HG03045 (cell line): ENCODE data around the gene MED15.

Experiments used
- ATAC-seq: cut with Tn5 transposase; IDR thresholded peaks from one replicate; pipeline ENCODE4 v1.9.1; 2021; ENCODE audit warnings: mild to moderate bottlenecking, moderate library complexity; ENCODE audit not compliant: unreplicated experiment

Gene MED15

DNA sequence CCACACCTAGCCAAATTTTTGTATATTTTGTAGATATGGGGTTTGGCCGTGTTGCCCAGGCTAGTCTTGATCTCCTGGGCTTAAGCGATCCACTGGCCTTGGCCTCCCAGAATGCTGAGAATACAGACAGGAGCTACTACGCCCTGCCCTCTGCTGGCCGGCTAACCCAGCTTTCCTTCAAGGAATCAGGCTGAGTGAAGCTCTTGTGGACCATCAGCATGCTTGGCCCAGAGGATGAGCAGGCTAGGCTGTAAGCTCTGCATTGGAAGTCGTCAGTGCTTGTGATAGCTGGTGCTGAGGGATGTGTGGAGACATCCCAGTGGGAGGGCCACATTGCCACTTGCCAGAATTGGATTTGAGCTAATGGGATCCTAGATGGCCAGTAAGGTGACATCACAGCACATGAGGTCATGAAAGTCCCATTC lies 60.6 kb downstream of the MED15 start:
- no peak for ATAC-seq

DNA sequence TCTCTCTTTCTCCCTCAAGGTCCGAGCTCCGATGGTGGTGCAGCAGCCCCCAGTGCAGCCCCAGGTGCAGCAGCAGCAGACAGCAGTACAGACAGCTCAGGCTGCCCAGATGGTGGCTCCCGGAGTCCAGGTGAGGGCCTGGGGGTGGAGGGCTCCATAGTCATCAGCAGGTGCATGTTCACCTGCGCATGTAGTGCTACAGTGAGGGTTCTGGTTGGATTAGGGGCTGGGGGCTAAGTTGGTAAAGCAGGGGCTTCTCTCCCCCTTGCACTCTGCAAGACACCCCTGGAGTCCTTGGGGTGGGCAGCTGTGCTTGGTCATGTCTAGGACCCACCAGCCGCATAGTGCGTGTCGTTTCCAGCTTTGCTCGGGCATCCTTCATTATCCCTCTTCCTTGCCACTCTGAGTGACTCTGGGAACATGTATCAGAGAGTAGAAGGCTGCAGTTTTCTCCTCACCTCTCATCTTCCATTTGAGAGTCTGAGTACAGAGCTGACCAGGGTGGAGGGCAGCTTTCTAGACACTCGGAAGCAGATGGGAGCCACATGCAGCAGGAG lies 61.2 kb downstream of the MED15 start:
- no peak for ATAC-seq

DNA sequence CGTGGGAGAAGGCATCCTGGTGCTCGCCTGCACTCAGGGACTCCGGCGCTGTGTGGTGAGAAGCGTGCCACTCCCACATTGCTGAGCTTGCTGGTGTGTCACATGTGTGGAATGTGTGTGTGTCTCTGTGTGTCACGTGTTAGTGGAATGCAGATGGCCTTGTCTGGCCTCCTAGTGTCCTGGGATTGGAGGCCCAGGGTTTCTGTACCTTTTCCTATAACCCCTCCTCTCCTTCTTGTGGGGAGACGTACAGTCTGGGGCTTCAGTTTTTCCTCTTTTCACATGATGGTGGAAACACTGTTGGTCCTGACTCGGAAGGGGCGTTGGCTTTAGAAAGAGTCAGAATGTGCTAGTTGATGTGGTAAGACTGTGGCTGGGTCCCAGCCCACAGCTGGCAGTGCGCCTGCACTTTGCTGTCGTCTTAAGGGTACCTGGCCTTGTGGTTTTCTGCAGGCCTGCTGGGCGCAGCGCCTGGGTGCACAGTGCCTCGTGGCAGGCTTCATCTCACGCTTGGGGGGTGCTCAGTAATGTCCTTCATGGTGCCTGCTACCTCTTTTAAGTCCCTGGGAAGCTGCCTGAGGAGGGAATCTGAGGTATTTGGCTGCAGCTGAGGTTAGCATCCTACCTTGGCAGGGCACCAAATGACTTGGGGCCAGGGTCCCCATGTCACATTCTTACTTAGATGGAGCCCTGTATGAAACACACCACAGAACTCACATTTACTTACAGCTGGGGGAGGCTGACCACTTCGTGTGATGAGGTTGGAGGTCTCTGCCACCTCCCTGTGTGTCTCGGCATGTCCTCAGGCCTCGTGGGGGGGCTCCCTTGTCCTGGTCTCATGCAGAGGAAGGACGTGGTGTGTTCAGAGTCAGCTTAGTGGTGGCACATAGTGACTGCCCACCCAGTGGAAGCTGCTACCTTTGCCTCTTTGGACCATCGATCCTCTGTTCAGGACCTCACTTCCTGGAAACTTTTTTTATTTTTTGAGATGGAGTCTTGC lies 61.9 kb downstream of the MED15 start:
- ATAC-seq = no peak

DNA sequence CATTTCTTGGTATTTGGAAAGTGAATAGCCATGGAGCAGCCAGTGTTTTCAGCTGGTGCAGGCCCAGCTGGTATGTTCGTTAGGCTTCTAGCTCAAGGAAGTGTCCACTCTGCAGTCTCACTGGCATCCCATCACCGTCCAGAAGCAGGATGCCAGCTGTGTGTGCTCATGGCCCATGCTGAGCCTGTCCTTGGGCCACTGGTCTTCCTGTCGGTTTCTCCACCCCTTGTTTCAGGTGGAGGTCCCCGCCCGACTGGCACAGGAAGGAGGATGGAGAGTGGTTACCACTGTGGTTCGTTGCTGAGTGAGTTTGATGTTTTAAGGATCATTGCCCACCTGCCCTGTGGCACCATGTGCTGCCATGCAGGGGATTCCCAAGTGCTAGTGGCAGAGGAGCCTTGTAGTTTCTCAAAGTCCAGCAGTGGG lies 63.7 kb downstream of the MED15 start:
- ATAC-seq = no peak

DNA sequence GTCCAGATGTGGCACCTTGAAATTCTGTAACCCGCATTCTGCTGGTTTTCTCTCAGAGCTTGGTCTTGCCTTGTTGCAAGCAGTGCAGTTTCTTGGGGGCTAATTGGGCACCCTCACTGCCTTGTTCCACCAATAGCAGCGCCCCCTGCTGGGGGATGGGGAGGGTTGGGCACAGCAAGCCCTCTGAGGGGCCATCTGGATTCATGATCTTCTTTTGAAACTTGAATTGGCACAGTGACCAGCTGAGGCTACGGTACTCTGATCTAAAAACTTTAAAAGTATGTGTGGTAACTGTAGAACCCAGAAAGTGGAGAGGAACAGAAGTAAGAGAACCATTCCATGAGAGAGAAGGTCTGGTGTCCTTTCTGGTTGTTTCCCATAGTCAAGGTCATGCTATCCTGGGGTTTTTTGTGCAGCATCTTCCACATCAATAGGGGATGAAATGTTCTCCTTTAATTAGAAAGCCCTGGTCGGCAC lies 64.2 kb downstream of the MED15 start:
- ATAC-seq = no peak

DNA sequence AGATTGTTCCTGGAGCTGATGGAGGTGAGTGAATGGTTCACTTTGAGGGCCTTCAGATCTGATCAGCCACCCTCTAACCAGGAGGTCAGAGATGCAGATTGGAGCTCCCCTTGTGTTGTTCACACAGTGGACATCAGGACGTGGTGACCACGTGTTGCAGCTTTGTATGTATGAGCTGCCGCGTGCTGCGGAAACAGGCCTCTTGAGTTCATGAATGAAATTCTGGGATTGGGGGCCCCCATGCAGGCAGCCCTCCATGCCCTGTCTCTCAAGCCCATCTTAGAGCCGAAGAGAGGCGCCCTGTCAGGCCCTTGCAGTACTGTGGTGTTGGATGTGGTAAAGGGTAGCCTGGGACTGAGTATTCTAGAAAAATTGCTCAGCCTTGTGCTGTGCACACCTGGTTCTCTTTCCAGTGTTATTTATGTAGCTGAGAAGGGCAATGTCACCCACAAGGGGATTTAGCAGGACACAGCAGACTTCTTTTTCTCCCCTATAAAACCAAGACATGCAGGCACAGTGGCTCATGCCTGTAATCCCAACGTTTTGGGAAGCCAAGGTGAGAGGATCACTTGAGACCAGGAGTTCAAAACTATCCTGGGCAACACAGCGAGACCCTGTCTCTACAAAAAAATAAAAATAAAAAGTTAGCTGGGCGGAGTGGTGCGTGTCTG lies 64.9 kb downstream of the MED15 start:
- no peak for ATAC-seq

DNA sequence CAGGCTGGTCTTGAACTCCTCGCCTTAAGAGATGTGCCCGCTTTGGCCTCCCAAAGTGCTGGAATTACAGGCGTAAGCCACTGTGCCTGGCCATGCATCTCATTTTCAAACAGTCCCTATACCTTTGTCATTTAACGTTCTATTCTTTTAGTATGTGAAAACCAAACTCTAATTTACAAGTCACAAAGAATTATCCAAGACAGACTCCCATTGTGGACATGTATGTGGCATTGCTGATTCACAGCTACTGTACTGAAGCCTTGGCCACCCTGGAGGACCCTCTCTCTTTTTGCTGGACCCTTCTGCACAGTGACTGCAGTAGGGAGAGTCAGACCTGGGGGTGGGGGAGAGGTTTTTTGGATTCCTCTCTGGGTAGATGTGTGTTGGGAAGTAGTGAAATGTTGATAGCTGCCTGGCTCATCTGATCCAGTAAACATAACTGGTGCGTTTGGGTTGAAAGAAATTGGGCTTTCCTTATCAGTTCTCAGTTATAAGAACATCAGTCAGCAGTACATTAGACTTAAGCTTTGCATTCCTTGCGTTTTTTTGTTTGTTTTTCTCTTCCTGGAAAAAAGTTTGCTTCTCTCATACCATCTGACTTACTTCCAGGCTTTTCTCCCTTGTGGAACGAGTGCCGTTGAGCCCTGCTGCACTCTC lies 65.9 kb downstream of the MED15 start:
- ATAC-seq = no peak

DNA sequence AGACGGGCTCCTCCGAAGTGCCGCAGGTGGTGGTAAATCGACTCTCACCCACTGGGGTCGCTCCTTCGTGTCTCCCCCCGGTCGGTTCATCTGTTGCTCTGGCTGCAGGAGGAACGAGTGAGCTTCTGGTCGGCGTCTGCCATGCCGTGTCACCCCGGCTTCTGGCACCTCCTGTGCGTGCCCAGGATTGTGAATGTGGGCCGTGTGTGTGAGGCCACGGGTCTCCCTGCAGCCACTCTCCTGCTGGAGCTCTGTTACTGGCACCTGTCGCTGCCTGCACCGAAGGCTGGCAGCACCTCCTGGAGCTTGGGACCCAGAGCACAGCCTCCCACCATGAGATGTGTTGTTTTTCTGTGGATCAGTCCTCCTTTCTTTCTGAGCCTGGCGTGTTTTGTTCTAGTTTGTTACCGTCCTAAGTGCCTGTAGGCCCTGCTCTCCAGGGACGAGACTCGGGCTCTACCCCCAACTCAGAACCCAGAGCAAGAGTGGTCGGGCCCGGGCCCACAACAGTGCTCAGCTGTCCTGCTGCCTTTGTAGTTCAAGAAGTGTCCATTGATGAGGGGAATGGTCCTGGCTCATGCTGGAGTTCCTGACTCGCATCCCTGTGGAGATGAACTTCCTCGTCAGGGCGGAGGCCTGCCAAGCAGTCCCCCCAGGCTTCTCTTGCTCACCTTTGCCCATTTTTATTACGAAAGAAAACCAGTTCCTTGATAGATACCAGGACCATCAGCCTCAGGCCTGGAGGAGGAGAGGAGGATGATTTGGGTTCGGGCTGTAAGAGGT lies 66.6 kb downstream of the MED15 start:
- no peak for ATAC-seq

DNA sequence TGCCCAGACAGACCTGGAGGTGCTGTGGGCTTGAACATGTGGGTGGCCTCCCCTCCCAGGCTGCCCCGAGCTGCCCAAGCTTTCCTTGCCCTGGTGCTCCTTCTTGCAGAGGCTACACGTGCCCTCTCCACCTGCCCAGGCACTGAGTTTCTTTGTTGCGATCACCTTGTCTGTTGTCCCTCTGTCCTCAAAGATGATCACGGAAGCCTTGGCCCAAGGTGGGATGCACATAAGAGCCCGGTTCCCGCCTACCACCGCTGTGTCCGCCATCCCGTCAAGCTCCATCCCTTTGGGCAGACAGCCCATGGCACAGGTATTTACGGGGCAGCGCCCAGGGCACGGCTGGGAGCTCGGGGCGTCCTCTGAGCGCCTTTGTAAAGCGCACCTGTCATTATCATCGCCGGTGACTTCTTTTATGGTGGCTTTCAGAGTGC lies 67.5 kb downstream of the MED15 start:
- ATAC-seq = no peak

DNA sequence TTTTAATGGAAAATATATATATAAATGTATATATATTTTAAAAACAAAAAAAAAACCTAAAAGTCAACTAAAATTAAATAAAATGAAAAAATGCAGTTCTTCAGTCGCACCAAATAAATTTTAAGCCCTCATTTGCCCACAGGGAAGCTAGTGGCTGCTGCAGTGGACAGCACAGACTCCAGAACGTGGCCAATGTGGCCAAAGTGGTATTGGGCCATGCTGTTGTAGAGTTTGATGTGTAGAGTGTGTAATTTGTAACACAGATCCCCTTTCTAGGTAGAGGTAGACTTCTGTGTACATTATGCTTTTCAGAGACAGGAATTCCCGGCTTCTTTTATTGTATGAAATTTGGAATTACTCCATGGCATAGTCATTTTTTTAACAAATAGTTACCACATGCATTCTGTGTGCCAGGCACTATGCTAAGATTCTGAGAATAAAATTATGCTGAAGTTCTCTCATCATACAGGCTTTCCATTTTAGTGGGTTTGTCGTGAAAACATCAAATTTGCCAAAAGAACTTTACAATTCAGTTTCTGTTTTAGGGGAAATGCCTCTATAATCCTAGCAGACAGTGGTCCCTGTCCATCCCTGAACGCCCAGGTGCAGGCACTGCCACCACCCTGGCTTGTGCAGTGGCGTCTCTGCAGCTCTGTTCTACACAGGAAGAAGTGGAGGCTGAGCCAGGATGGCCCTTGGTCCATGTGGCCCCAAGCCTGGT lies 68.5 kb downstream of the MED15 start:
- no peak for ATAC-seq

DNA sequence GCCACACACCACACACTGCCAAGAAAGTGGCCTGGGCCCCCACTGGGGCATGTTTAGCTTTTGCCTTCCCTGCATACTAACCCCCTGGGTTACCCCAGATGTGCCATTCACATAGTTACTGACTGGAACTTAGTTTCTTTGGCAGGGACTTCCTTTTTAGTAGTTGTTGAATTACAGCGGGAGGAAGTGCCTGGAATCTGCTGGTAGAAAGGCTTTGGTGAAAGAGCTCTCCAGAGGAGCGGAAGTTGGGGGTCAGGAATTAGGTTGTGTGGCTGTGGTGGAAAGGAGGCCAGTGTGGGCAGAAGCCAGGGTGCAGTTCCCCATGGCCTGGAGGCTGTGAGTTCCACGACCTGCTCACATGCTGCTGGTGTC lies 69.0 kb downstream of the MED15 start:
- no peak for ATAC-seq

DNA sequence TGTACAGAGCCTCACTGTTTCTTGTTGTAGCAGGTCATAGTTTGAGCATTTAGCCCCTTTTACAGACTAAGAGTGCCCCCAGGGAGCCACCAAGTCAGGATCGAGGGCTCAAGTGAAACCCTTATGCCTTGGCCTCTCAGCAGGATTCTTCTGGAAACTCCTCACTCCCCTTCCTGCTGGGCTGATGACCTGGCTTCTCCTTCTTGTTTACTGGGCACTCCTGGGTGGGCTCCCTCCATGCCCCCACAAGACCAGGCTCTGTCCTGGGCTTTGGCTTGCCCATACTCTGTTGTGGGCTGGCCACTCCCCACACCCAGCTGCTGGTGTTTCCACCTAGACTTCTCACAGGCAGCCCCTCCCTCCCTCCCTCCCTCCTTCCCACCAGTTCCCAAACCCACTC lies 69.6 kb downstream of the MED15 start:
- no peak for ATAC-seq

DNA sequence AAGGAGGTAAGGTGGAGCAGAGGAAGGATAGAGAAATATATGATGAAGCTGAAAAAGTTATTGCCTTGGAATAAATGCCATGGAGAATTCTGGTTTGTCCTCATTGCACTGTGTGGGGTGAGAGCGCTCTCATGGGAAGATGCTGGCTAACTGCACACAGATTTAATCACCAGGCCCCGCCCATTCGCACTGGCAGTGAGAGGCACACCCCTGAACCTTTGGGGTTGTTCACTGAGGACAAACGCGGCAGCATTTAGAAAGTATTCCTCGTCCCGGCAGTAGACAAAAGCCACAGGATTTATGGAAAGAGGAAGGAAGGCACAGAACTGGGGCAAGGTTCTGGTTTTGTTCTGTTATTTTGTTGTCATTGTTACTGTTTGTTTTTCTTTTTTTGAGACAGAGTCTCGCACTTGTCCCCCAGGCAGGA lies 70.2 kb downstream of the MED15 start:
- no peak for ATAC-seq

DNA sequence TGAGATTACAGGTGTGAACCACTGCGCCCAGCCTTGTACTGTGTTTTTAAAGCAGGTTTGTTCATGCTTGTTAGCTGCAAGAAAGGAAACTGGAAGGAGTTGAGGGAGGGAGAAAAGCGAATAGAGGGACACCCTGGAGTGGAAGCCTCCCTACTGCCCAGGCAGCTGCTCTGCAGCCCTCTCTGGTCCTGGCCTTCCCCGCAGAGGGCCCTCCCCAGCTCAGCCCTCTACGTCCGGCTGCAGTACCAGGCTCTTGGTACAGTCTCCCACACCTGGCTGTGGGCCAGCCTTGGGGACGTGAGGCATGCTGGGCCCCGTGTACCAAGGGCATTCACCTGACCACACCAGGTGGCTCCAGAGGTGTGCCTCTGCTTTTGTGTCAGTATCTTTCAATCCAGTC lies 70.8 kb downstream of the MED15 start:
- no peak for ATAC-seq

DNA sequence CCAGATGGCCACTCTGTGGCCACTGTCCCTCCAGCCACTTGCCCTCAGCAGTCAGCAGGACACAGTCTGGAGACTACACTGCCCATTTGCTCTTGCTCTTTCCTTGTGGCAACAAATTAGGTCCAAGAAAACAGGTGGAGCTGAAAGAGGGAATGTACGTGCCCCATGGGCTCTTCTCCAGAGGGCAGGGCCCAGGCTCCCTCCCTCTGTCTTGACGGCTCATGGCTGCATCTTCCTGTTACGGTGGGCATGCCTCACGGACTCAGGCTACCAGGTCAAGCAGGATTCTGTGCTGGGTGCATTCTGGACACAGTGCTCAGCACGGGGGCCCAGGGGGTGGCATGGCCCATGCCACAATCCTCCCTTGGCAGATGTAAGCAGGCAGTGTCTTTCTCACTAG lies 71.3 kb downstream of the MED15 start:
- ATAC-seq = no peak

DNA sequence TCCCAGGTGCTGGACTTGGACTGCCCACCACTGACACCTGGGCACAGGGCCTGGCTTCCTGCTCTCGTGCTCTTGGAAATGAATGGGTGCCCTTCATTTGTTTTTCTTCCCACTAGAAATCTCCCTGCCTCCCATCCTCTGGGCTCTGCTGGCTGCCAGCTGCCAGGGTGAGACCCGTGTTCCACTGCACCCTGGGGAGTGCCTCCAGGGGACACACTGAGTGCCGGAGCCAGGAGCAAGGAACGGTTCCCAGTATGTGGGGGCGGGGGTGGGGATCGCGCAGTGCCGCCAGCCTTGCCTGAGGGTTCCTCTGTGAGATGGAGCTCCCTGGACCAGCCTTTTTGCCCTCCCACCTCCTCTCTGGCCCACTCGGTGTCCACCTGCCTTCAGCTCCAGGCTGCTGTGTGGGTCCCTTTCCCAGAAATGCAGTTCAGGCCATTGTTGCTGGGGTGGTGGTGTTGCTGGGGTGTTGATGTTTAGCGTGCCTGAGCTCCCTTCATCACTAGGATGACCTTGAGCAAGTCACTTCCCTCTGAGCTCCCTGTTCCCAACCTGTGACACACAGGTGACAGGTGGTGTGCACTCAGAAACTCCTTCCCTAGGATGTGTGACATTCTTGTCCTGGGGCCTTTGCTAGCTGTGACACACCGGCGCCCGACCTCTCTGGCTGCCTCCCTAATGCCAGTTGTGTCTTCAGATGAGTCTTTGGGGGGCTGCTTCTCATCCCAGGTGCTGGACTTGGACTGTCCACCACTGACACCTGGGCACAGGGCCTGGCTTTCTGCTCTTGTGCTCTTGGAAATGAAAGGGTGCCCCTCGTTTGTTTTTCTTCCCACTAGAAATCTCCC lies 72.1 kb downstream of the MED15 start:
- ATAC-seq = no peak

DNA sequence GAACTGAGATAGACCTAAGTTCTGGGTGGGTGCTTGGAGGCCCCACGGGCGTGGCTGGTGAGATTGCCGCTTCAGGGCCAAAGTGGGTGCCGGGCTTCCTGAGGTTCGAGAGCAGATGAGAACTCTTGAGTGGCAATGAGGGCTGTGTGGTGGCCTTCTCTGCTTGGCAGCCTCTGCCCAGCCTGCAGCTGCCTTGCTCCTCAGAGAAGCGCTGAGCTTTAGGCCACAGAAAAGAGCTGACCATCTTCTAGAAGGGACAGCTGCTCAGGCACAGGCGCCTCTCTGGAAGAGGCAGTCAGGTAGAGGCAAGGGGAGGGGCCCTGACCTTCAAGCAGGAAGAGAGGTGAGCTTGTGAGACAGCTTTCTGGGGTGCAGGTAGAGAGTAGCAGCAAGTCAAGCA lies 72.8 kb downstream of the MED15 start:
- ATAC-seq = no peak

DNA sequence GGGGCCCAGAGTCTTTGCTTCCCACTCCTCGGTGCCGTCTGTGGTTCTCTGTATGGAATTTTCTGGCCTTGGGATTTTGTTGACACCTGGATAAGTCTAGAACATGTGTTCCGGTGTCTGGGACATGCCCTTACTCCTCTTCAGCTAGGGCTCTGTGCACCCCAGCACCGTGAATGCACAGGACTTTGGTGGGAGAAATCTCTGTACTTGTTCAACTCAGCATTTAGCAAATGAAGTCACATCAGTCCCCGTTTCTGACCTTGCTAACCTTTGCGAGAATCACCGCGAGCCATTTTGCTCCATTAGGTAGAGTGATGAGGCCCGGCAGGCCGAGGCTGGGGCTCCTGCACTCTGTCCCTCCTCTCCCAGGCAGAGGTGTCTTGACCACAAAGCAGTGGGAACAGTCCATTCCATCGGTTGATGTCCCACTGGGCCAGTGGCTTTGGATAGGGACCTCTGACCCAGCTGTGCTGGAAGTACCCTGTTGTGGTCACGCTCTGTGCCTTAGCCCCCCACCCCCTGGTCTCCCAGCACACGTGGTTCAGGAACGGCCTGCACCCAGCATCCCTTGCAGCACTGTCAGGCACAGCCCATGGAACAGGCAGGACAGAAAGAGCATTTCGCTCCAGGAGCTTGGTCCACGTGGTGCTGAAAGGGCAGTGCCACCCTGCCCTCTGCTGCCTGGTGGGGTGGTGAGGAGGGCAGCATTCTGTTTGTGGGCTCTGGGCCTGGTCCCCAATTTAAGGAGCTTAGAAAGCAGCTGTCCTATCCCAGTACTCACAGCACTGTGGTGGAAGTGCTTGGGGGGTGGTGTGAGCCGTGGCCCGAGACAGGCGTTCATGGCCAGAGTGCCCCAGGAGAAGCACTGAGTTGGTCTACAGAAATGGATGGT lies 73.4 kb downstream of the MED15 start:
- no peak for ATAC-seq
